GM21381 (cell line): ENCODE results near the gene MICB.
"Not testable (repeated sequence)": the region's sequence is repeated elsewhere in the genome, so short reads cannot be mapped to it uniquely, and the experiment has no call there.

ENCODE experiments used
- ATAC-seq: cut with Tn5 transposase; IDR thresholded peaks from one replicate; pipeline ENCODE4 v1.9.1; 2021; ENCODE audit warnings: mild to moderate bottlenecking, moderate library complexity; ENCODE audit not compliant: unreplicated experiment

Gene MICB

GRCh38 chr6:31498748-31499147 is 803 bp downstream of the MICB start:
- ATAC-seq: no peak

- not testable (repeated sequence) for ATAC-seq
These were observed 1.7 kb downstream of the MICB start for GRCh38 chr6:31499648-31500047.

DNA sequence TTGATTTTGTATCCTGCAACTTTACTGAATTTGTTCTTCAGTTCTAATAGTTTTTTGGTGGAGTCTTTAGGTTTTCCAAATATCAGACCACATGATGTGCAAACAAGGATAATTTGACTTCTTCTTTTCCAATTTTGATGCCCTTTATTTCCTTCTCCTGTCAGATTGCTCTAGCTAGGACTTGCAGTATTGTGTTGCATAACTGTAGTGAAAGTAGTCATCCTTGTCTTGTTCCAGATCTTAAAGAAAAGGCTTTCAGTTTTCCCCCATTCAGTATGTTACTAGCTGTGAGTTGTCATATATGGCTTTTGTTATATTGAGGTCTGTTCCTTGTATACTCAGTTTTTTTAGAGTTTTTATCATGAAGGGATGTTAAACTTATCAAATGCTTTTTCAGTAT is 4.6 kb downstream of the MICB start:
- no peak for ATAC-seq

DNA sequence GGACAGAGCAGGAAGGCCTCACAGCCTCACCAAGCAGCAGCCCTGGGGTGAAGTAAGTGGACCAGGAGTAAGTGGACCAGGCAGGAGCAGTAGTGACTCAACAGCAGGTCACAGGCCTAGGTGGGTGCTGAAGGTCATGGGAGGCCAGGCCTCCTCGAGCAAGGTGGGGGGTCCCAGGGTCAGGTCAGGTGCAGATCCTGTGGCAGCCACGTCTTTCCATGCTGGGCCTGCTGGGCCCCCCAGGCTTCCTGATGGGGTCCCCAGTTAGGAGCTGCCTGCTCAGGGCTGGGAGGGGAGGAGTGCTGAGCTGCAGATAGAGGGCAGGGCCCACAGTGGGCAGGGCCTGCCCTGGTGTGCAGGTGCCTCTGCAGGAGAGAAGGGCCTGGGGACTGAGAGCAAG is 11.1 kb downstream of the MICB start:
- ATAC-seq: not testable (repeated sequence)

GRCh38 chr6:31510007-31510406 is 12.1 kb downstream of the MICB start:
- no peak for ATAC-seq

GRCh38 chr6:31513456-31514165 is 15.7 kb downstream of the MICB start:
- ATAC-seq: no peak

GRCh38 chr6:31521835-31522234 is 23.9 kb downstream of the MICB start:
- no peak for ATAC-seq

DNA sequence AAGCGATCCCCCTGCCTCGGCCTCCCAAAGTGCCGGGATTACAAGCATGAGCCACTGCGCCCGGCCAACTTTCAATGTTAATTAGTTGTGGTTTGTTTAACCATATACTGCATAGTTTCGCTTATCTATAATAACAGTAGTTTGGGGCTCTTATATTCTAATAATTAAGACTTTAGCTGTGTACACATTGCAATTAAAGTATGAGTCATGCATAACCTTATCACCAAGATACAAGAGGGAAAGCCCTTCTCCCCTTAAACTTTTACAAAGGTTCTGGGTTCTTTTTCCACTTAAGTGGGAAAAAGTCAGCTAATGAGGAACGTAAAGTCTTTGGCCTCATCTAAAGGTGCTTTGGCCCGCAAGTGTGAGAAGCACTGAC is 27.6 kb downstream of the MICB start:
- ATAC-seq: no peak

- ATAC-seq: no peak
These were observed 28.1 kb downstream of the MICB start for GRCh38 chr6:31525932-31526591.

DNA sequence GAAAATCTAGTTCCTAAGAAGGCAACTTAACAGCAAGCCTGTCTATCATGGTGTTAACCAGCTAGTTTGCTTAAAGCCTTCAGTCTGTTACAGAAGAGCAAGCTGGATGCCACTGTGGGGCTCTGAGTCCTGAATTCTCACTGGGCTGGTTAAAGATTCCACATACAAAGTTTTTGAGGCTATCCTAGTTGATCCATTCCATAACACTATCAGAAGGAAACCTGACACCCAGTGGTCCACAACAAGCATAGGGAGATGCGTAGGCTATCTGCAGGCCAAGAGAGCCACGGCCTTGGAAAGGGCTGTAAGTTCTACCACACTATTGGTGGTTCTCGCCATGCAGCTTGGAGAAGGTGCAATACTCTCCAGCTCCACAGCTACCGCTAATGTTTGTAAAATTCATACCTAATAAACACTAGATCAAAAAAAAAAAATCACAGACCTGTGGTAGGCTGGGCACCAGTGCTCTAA is 30.4 kb downstream of the MICB start:
- ATAC-seq: no peak

DNA sequence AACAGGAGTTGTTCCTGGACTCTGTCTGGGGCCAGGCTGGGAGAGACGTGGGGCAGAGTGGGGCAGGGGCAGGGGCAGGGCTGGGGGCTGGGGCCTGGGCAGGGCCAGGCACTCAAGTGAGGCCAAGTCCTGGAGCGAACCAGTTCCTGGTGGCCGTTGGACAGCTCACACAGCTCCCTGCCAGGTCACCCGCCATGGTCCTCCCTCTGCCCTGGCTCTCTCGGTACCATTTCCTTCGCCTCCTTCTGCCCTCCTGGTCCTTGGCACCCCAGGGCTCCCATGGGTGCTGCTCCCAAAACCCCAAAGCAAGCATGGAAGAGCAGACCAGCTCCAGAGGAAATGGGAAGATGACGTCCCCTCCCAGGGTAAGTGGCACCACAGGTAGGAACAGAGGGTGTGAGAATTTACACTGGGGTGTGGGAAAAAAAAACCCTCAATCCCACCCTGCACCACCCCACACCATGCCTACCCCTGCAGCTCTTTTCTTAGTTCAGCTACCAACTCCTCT is 30.9 kb downstream of the MICB start, which contains the start of gene MCCD1:
MCCD1 (plus strand) TSS at position 142 of the 508 bp plus-strand sequence; CDS start at position 195, 53 bp downstream.
- no peak for ATAC-seq

DNA sequence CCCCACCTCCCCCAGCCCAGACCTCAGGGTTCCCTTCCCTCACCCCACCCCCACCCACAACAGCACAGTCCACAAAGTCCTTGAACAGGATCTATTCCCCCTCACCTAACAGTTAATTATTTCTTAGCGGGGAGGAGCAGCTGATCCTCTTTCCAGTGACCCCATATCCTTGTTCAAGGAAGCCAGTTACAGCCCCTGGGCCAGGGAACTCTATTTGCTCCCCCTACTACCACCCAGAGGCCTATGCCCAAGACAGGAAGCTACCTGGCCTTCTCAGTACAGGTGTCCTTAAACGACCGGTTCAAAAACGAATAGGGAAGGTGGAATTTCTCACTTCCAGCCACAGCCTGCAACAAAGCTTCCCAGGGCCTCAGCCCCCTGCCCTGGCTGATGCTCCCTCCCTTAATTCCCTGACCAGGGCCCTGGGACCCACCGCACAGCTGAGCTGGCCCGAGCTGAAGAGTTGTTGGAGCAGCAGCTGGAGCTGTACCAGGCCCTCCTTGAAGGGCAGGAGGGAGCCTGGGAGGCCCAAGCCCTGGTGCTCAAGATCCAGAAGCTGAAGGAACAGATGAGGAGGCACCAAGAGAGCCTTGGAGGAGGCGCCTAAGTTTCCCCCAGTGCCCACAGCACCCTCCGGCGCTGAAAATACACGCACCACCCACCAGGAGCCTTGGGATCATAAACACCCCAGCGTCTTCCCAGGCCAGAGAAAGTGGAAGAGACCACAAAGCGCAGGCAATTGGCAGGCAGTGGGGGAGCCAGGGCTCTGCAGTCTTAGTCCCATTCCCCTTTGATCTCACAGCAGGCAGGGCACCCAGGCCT is 31.6 kb downstream of the MICB start:
- no peak for ATAC-seq

DNA sequence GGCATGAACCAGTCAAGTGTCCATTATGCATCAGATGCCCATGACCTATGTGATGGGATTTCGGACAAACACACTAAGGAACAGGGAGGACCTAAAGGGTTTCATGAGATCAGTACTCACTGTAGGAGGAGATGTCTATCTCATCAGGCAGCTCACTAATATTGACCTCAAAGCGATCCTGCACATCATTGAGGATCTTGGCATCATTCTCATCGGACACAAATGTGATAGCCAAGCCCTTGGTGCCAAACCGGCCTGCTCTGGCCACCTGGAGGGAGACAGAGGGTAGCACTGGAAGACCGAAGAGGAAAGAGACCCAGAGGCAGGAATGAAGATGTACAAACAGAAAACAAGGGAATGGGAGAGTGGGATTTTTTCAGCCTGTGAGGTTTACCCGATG is 32.7 kb downstream of the MICB start:
- ATAC-seq: no peak

DNA sequence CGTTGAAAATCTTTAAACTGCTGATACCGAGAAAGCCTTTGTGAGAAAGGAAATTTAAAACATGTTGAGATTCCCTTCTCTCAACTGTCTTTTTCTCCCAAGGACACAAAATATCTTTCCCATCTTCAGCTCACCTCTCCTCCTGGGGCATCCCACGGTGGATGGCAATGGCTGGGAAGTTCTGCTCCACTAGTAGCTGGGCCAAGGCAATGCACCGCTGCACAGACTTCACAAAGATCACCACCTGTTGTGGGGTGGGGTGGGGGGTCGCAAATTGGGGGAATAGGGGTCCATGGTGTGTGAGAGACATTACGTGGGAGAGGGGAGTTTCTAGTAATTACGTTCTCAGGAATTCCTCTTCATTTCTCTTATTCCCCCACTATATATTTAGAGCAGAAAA is 33.2 kb downstream of the MICB start:
- ATAC-seq: no peak

GRCh38 chr6:31531771-31532643 is 34.1 kb downstream of the MICB start:
- no peak for ATAC-seq

DNA sequence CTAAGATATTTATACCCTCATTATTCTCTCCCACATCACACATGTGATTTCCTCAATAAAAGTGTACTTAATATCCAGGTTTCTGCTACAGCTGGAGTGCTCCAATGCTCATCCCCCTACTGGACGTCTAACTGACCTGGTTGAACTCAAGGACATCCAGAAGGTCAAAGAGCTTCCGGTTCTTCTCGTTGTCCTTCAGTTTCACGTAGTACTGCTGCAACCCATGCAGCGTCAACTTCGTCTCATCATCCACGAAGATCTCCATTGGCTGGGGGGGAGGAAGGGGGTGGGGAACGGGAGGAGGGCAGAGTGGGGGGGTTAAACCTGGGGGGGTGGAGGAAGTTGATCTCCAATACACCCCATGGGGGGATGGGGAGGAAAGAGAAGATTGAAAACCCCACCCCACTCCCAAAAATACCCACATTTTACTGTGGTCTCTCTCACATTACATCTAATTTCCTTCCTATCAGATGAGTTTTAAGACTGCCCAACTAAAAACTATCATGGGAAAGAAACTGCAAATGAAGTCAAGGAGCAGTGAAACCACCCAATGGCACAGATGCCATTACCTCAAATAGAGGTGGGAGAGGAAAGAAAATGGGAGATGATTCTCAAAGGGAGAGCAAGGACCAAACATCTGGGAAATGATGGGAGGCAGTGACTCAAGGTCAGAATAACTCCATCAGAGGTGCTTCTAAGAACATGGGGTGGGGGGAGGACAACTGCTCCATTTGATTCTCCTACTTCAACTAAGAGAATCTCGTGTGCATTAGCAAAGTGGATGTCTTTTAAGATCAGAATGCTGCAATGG is 34.9 kb downstream of the MICB start:
- ATAC-seq: no peak

- no peak for ATAC-seq
These were observed 35.5 kb downstream of the MICB start for GRCh38 chr6:31533455-31533841.

GRCh38 chr6:31534011-31534410 is 36.1 kb downstream of the MICB start:
- no peak for ATAC-seq

GRCh38 chr6:31534521-31535040 is 36.6 kb downstream of the MICB start:
- ATAC-seq: no peak
